Esophagus muscularis mucosa (tissue), 3 donors: ENCODE data around the gene MXD3.

Experiments used
- POLR2A ChIP-seq: fragments of 450-650 bp; IDR thresholded peaks from one replicate; pipeline ENCODE4 v1.6.1; 2017; ENCODE audit warnings: antibody characterized with exemption, moderate library complexity, mild to moderate bottlenecking, low read depth
- TF ChIP-seq, protein P1 (sequence below), 3 experiments: fragments of 200-600 bp in 2 of 3; fragments of 450-650 bp in 1 of 3; sonication (generic) in 2 of 3; IDR thresholded peaks; one replicate each; pipeline ENCODE4 v1.5.1; 2017 to 2019; ENCODE audit warnings: antibody characterized with exemption in 3 of 3, mild to moderate bottlenecking in 2 of 3, moderate library complexity in 1 of 3

DNA sequence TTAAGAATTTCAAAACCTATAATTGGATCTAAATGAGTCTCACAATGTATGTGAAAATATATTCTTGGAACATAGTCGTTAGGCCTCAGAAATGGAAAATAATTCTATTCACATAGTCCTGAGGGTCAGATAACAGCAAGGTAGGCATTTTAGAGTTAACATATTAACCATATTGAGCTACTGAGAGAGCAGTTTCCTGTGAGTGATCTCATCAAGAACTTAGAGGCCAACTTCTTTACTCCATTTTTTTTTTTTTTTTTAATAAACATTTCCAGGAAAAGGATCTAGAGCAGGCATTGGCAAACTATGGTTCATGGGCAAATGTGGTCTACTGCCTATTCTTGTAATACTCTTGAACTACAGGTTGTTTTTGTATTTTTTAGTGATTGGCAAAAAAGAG, 34.8 kb downstream of the MXD3 start:
- no peak for TF ChIP-seq POLR2A
- TF ChIP-seq, protein P1, sequence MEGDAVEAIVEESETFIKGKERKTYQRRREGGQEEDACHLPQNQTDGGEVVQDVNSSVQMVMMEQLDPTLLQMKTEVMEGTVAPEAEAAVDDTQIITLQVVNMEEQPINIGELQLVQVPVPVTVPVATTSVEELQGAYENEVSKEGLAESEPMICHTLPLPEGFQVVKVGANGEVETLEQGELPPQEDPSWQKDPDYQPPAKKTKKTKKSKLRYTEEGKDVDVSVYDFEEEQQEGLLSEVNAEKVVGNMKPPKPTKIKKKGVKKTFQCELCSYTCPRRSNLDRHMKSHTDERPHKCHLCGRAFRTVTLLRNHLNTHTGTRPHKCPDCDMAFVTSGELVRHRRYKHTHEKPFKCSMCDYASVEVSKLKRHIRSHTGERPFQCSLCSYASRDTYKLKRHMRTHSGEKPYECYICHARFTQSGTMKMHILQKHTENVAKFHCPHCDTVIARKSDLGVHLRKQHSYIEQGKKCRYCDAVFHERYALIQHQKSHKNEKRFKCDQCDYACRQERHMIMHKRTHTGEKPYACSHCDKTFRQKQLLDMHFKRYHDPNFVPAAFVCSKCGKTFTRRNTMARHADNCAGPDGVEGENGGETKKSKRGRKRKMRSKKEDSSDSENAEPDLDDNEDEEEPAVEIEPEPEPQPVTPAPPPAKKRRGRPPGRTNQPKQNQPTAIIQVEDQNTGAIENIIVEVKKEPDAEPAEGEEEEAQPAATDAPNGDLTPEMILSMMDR (IDR thresholded peaks at IDR 0.05) = no peak
